Measurements from ENCODE around the gene DTNBP1. TPM values are rescaled to one million over a fixed set of nuclear protein-coding genes. Genes with fewer than 3 reads are reported as not detected.

The DTNBP1 gene
- total and polyA plus RNA-seq, 2 of the 13 experiments (the other 11 are each of a cell fraction or from before 2014, with no cell fraction given), result 6.6 to 19.1 TPM

DNA sequence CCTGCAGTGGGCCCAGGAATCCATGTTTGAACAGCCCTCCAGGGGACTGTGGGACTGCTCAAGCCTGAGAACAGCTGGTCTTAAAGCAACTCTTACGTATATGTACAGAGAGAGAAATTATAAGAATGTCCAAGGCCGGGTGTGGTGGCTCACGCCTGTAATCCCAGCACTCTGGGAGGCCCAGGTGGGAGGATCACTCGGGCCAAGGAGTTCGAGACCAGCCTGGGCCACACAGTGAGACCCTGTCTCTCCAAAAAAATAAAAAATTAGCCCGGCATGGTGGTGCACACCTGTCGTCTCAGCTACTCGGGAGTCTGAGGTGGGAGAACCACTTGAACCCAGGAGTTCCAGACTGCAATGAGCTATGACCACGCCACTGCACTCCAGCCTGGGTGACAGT lies 134.0 kb downstream of the DTNBP1 start:
- Histone ChIP-seq H3K27me3 (ENCODE audit: control insufficient read depth in 1 of 2, insufficient read depth in 2 of 2, low read length in 2 of 2) (no peaks in the 10 kb centered on the region), H3K9ac (ENCODE audit: insufficient read depth, low read depth, low read length) (no peak overlapping the region), H3K4me2 (ENCODE audit: low read depth, low read length) (no peak overlapping the region), H2AFZ (ENCODE audit: low read length) (no peak overlapping the region), H3K9me3 (ENCODE audit: low read length) (no peaks in the 10 kb centered on the region), H3K79me2 (ENCODE audit: insufficient read depth, low read length) (no peaks in the 10 kb centered on the region), H3K4me1 (ENCODE audit: insufficient read depth, low read length) (peaks cover 15% of the 10 kb centered on the region), H3K4me3 (replicated peaks in 1 of 3; ENCODE audit: insufficient read depth in 1 of 3, low read depth in 2 of 3, low read length in 3 of 3) (no peak overlapping the region), H4K20me1 (ENCODE audit: insufficient read depth, low read length) (no peaks in the 10 kb centered on the region), H3K27ac (ENCODE audit: extremely low read length, insufficient read depth, low read length) (no peak overlapping the region), H3K36me3 (replicated peaks in 1 of 2; ENCODE audit: control insufficient read depth in 1 of 2, insufficient read depth in 2 of 2, low read length in 2 of 2) (peaks cover 12 to 20% of the 10 kb centered on the region in 2 experiments; a peak in 4 of 5 replicates)
- ChIA-PET CTCF (ENCODE audit: low intra/inter-chr PET ratio, low total read pairs) (no interaction called here), POLR2A (no interaction called here)
- FAIRE-seq (no peak), ATAC-seq (no peak), DNase-seq (ENCODE audit: low spot score) (no peak)
- intact Hi-C loops (cut with micrococcal nuclease; ENCODE audit: unreplicated experiment), result no loop called here
- 95% methylated on average over 9 of the region's 9 CpGs for WGBS (ENCODE audit: low lambda C conversion rate)
- in situ Hi-C loops (cut with HindIII; ENCODE audit: extremely low pct_ligation_motif_present, low pct_unique_long_range_greater_than_20kb), result loop anchor here (10.0 kb wide), 1 partner anchor 96 kb away; no protein-coding TSS in a partner anchor
- BruUV-seq (replicated peaks), result no TSS peak
- TF ChIP-seq YY1 (IDR thresholded peaks at IDR 0.05; ENCODE audit: insufficient read depth, insufficient replicate concordance, low read depth, low read length), result no peak
- TF ChIP-seq, protein P1, sequence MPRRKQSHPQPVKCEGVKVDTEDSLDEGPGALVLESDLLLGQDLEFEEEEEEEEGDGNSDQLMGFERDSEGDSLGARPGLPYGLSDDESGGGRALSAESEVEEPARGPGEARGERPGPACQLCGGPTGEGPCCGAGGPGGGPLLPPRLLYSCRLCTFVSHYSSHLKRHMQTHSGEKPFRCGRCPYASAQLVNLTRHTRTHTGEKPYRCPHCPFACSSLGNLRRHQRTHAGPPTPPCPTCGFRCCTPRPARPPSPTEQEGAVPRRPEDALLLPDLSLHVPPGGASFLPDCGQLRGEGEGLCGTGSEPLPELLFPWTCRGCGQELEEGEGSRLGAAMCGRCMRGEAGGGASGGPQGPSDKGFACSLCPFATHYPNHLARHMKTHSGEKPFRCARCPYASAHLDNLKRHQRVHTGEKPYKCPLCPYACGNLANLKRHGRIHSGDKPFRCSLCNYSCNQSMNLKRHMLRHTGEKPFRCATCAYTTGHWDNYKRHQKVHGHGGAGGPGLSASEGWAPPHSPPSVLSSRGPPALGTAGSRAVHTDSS (CRISPR knock-in tag; conservative IDR thresholded peaks at IDR 0.05), result no peak
- no peak for TF ChIP-seq FOXK2 (IDR thresholded peaks at IDR 0.05)
- no peak for TF ChIP-seq POLR2AphosphoS5 (IDR thresholded peaks at IDR 0.05; ENCODE audit: low read depth, low read length)
- TF ChIP-seq, protein P2, sequence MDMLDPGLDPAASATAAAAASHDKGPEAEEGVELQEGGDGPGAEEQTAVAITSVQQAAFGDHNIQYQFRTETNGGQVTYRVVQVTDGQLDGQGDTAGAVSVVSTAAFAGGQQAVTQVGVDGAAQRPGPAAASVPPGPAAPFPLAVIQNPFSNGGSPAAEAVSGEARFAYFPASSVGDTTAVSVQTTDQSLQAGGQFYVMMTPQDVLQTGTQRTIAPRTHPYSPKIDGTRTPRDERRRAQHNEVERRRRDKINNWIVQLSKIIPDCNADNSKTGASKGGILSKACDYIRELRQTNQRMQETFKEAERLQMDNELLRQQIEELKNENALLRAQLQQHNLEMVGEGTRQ (IDR thresholded peaks at IDR 0.05; ENCODE audit: low read depth, low read length), result no peak
- TF ChIP-seq, protein P2 (CRISPR knock-in tag; IDR thresholded peaks at IDR 0.05; ENCODE audit: borderline replicate concordance), result no peak
- no peak for TF ChIP-seq SALL2 (CRISPR knock-in tag; IDR thresholded peaks at IDR 0.05)
- TF ChIP-seq ZNF556 (CRISPR knock-in tag; IDR thresholded peaks at IDR 0.05; ENCODE audit: borderline replicate concordance), result no peak
- TF ChIP-seq ETV6 (CRISPR knock-in tag; conservative IDR thresholded peaks at IDR 0.05), result no peak
- TF ChIP-seq TBX3 (IDR thresholded peaks at IDR 0.05; ENCODE audit: borderline replicate concordance), result no peak
- TF ChIP-seq, protein P3, sequence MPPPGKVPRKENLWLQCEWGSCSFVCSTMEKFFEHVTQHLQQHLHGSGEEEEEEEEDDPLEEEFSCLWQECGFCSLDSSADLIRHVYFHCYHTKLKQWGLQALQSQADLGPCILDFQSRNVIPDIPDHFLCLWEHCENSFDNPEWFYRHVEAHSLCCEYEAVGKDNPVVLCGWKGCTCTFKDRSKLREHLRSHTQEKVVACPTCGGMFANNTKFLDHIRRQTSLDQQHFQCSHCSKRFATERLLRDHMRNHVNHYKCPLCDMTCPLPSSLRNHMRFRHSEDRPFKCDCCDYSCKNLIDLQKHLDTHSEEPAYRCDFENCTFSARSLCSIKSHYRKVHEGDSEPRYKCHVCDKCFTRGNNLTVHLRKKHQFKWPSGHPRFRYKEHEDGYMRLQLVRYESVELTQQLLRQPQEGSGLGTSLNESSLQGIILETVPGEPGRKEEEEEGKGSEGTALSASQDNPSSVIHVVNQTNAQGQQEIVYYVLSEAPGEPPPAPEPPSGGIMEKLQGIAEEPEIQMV (CRISPR knock-in tag; IDR thresholded peaks at IDR 0.05; ENCODE audit: low read depth), result no peak
- no peak for TF ChIP-seq TCF12 (IDR thresholded peaks at IDR 0.05)
- TF ChIP-seq TCF12 (CRISPR knock-in tag; IDR thresholded peaks at IDR 0.05), result no peak
- no peak for TF ChIP-seq DMAP1 (CRISPR knock-in tag; IDR thresholded peaks at IDR 0.05)
- TF ChIP-seq ZNF619 (CRISPR knock-in tag; IDR thresholded peaks at IDR 0.05), result no peak
- no peak for TF ChIP-seq NFE2 (CRISPR knock-in tag; IDR thresholded peaks at IDR 0.05)
- TF ChIP-seq KDM5A (IDR thresholded peaks at IDR 0.05; ENCODE audit: borderline replicate concordance, low read length), result no peak

Measured in HepG2 (cell line).